Esophagus squamous epithelium (tissue), 4 donors: ENCODE results near the gene UBE2R2.

Experiments used
- CTCF ChIP-seq, 6 experiments: fragments of 450-650 bp in 4 of 6; fragments of 200-600 bp in 2 of 6; sonication (generic) in 2 of 6; IDR thresholded peaks; one replicate each; pipeline ENCODE4 v1.5.1; 2016 to 2019; ENCODE audit warnings: antibody characterized with exemption in 6 of 6, mild to moderate bottlenecking in 4 of 6, moderate library complexity in 4 of 6
- POLR2A ChIP-seq, 4 donors: fragments of 450-650 bp; IDR thresholded peaks; one replicate each; pipeline ENCODE4 v1.6.1; 2017; ENCODE audit warnings: antibody characterized with exemption in 4 of 4, mild to moderate bottlenecking in 4 of 4, moderate library complexity in 3 of 4

GRCh38 chr9:33787839-33788238, 29.1 kb upstream of the UBE2R2 start:
- TF ChIP-seq CTCF (IDR thresholded peaks at IDR 0.05) (peak in 1 of 6 experiments; percentile 6), POLR2A (IDR thresholded peaks at IDR 0.05) (no peak)
